ENCODE results near the gene GPER1.

The GPER1 gene

DNA sequence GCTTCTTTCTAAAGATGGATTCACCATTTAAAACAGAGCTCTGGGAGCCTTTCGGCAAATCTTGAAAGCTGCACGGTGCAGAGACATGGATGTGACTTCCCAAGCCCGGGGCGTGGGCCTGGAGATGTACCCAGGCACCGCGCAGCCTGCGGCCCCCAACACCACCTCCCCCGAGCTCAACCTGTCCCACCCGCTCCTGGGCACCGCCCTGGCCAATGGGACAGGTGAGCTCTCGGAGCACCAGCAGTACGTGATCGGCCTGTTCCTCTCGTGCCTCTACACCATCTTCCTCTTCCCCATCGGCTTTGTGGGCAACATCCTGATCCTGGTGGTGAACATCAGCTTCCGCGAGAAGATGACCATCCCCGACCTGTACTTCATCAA is 3.7 kb downstream of the GPER1 start:
- FAIRE-seq = no peak

DNA sequence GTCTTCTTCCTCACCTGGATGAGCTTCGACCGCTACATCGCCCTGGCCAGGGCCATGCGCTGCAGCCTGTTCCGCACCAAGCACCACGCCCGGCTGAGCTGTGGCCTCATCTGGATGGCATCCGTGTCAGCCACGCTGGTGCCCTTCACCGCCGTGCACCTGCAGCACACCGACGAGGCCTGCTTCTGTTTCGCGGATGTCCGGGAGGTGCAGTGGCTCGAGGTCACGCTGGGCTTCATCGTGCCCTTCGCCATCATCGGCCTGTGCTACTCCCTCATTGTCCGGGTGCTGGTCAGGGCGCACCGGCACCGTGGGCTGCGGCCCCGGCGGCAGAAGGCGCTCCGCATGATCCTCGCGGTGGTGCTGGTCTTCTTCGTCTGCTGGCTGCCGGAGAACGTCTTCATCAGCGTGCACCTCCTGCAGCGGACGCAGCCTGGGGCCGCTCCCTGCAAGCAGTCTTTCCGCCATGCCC is 4.3 kb downstream of the GPER1 start:
- no peak for FAIRE-seq

GRCh38 chr7:1092806-1093501 is 5.0 kb downstream of the GPER1 start:
- no peak for FAIRE-seq

DNA sequence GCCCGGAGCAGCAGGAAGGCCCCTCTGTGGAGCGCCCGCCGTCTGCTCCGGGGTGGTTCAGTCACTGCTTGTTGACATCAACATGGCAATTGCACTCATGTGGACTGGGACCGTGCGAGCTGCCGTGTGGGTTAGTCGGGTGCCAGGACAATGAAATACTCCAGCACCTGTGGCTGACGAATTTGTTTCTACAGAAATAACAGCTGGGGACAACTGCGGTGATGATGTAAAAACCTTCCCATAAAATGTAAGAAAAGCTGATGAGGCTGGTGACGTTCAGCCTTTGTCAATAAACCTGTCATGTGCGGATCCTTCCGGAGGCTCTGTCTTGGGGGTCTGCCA is 5.6 kb downstream of the GPER1 start:
- no peak for FAIRE-seq

DNA sequence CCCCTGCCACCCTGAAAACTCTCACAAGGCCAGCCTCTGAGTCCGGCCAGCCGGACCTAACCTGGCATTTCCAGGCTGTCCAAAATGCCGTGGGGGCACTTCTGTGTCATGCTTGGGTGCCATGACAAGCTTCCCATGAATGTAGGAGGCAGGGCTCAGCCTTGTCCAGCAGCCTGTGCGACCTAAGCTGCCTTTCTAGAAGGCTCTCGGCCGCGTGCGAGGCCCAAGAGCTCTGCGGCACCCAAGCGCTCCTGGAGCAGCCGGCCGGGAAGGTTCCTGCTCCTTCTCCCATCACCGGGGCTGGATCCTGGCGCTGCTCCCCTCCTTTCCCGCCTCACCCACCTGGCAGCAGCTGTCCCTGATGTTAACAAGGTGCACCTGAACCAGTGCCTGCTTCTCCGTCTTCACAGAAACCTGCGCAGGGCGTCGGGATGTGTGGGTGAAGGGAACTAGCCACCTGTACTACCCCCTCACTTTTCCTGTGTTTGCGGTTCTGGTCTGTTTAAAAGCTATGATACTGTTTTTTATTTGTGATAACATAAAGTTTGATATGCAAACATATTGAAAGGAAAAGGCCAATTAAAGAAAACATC is 6.1 kb downstream of the GPER1 start:
- FAIRE-seq = no peak

DNA sequence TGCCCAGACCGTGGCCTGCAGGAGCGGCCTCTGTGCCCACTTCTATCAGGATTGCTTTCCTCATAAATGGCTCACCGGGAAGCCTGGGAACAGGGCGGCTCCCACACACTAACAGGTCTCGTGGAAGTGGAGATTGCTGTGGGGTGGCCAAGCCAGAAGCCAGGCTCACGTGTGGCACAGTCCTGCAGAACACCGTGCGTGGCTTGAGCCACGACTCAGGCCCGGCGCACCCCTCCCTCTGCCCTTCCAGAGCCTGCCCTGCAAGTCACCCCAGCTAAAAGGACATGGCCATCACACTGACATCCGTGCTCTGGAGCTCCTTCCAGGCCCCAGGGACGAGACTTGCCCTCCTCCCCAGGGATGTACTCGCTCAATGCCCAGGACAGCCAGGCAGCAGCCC is 7.0 kb downstream of the GPER1 start:
- FAIRE-seq = no peak

GRCh38 chr7:1095621-1096155 is 7.8 kb downstream of the GPER1 start:
- no peak for FAIRE-seq

DNA sequence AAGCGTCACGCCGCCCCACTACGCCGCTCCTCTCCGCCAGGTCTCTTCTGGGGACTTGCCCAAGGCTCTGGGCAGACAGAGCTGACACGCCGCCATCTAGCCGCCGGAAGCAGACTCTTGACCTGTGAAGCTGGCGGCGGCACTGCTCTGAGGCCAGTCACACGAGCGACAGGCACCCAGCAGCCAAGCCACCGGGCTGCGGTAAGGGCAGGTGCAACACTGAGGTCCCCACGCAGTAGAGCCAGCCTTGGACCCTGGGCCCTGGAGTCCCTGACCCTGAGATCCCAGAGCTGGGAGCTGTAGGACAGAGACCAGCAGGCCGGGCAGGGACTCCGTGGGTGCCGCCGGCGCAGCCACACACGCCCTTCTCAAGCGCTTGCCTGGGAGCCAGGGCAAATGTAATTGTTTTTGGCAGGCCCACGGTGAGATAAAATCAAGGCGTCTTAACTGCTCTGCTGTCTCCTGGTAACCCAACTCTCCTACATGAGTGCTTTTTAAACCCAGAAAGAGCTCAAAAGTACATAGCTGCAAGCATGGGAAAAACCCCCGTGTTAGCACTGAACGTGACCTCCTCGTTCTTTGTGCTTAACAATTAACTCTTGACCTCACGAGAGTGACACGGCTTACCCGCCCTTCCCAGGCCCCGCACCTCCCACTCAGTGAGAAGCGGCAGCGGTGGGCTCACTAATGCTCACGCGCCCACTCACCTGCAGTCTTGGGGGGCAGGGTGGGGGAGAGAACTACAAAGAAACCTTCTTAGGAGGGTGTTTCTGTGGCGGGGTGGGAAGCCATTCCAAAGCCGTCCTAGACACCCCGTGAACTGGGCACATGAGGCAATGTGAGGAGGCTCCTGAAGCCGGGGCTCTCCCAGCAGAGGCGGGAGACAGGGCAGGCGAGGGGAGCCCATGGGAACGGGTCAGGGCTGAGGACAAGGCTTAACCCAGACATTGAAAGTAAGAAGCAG is 8.5 kb downstream of the GPER1 start:
- no peak for FAIRE-seq

DNA sequence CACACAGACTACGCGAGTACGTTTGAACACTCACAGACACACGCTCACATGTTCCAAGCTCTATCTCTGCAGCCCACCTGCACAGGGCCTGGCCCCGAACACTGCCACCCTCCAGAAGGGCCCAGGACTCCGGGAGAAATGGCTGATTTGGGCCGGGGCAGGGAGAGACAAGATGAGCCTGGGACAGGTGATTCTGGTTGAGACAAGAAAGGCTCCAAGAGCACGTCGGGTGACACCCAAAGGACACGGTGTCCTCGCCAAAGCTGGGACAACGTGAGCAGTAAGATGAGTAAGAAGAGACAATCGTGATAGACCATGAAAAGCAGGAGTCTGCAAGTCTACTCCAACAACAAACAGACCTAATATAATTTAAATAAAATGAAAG is 9.2 kb downstream of the GPER1 start:
- FAIRE-seq = no peak

- FAIRE-seq = no peak
Measured at GRCh38 chr7:1098243-1099153, 10.6 kb downstream of the GPER1 start.

DNA sequence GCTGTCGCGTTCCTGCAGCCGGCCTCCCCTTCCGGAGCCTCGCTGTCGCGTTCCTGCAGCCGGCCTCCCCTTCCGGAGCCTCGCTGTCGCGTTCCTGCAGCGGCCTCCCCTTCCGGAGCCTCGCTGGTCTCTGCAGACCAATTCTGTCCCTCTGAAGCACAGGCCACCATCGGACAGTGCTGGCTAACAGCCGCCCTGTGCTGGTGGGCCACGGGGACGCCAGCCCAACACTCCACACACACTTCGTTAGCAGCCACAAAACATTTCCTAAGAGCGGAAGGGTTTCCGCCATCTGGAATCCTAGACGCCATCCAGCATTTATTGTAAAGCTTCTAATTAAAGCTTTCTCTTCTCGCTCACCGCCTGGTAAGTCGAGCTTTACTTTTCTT is 11.2 kb downstream of the GPER1 start:
- no peak for FAIRE-seq

DNA sequence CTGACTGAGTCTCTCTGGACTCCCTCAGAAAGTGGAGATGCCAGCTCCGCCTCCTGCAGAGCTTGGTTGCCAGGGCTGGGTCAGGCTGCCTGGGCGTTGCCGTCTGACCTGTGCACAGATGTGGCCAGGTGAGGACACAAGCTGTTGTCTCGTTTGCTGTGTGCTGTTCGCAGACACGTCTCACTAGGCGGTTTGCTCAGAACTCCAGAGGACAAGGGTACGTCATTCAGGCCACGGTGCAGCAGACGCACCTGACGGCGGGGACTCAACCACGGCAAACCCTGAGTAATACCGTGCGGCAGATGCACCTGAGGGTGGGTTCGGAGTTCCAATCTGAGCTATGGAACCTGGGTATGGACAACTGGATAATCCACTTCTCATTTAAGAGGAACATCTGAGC is 11.7 kb downstream of the GPER1 start:
- FAIRE-seq = no peak

- no peak for FAIRE-seq
Measured at GRCh38 chr7:1100386-1100785, 12.5 kb downstream of the GPER1 start.

- no peak for FAIRE-seq
Measured at GRCh38 chr7:1100834-1101562, 13.1 kb downstream of the GPER1 start.

DNA sequence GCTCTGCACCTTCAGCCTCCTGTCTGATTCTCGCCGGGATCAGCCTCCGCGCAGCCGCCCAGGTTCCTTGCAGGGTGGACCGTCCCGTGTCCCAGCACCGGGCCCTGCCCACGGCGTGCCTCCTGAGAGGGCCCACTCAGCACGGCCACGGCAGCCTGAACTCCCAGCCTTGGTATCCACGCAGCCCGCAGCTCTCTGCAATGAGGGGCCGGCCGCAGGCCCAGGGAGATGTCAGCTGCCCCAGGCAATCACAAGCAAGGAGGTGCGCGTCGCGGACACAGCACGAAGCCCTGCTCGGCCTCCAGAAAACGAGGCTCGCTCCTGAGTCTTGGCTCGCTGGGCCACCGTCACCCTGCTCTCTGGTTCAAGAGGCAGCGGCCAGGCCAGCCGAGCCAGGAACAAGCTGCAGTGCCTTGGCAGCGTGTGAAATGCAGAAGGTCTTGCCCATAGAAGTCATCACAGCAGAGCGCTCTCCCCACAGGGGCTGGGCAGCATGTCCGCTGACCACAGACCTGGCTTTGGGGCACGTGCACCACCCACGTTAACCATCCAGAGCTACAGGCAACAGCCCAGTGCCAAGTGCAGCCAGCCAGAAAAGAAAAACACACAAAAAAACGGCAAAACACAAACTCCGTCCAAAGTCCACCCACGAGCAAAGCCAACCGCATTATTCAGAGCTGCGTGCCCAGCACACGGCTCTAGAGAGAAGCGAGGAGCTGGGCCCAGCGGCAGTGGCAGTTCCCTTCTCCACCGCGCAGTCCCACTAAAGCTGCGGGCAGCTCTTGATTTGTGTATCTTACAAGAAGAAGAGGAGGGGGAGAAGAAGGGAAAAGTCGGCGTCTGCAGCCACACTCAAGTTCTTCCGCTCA is 13.9 kb downstream of the GPER1 start:
- FAIRE-seq = no peak

DNA sequence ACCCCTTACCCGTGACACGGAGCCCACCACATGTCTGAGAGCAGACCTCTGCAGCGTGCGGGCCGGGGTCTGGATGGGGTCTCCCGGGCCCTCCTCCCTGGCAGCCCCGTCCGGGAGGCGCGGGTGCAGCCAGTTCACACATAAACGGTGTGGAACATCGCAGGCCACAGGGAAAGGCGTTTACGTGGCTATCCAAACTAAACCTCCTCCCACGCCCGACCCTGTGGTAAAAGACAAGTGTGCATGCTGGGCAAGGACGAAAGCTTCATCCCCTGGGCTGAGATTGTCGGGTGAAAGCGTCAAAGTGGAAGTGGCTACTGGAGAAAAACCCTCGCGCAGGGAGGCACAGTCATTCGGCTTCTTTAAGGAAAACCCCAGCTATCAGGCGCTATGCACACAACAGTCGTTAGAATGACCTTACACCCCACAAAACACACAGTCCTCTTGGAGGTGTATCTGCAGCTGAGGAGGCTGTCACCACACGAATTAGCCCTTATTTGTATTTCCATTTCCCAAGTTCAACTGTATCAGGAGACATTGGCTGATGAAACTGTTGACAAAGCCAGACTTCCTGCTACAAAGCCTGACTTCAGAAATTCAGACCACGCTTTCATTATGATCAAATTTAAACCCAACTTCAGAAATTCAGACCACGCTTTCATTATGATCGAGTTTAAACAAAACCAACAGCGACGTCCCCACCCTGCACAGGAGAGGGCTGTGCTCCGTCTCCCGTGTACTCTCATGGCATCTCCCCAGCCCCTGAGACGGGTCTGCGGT is 15.3 kb downstream of the GPER1 start:
- no peak for FAIRE-seq

DNA sequence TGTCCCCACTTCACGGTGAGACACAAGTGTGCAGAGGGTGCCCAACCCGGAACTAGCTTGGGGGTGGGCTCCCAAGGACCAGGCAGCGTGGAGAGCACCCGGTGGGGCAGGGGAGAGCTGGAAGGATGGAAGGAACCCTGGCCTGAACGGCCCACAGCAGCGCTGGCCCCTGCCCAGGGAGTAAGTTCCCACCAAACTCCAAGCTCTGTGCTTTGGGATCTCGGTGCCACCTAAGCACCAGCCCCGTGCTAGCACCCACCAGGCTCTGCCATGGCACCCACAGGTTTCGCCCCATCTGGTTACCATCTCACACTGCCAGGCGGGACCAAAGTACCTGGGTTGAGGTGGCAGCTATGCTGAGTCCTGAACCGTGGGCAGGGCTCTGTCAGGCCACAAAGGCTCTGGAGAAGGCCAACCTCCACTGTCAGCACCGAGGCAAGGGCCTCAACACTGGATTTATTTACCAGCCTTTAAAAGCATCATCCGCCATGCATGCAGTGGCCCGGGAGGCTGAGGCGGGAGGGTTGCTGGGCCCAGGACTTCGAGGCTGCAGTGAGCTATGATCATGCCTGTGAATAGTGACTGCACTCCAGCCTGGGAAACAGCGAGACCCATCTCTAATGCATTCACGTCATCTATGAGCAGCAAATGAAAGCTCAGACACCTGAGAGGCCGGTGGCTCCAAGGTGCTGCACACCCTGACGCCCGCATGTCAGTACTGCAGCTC is 16.0 kb downstream of the GPER1 start:
- no peak for FAIRE-seq

DNA sequence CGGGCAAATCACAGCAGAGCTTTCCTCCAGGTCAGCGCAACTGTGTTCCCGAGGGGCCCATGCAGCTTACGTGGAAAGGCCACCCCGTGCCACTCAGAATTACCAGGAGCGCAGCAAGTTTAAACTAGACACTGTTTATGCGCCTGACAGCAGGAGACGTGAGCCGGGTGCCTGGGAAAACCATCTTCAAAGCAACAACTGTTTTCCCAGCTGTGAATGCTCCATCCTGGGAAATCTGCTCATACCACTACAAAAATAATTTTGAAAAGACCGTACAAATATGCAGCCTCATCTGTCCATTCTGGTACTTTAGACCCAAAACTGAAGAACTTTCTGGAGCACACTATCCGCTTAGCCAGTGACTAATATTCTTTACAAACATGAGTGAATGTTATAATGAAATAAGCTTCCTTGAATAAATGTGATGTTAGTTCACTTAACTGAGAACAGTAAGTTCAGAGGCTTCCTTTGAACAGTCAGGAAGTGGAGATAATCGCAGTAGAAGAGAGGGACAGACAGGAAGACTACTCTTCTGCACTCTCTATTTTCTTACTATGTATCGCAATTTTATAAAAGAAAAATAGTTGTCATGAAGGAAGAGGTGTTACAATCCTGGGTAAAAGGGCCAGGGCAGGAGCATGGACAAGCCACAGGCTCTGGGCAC is 16.7 kb downstream of the GPER1 start:
- no peak for FAIRE-seq

GRCh38 chr7:1105189-1105588 is 17.3 kb downstream of the GPER1 start:
- no peak for FAIRE-seq

Data from islet of Langerhans (tissue), 1 donor.